GM20431 (cell line): ENCODE measurements around the gene B9D1.

Source experiments
- in situ Hi-C: fragments of 300-500 bp; cut with MseI, MboI; formaldehyde crosslinking; loops from one replicate; pipeline ENCODE4 v1.15.0; 2020; ENCODE audit warnings: low sequenced_read_pairs; ENCODE audit not compliant: unreplicated experiment

Gene B9D1

GRCh38 chr17:19377602-19378415, 15.3 kb upstream of the B9D1 start:
- in situ Hi-C loops, result no loop called here

GRCh38 chr17:19376811-19377210, 14.3 kb upstream of the B9D1 start:
- in situ Hi-C loops, result no loop called here

GRCh38 chr17:19375732-19376131, 13.2 kb upstream of the B9D1 start:
- in situ Hi-C loops, result no loop called here

GRCh38 chr17:19374136-19374535, 11.6 kb upstream of the B9D1 start:
- in situ Hi-C loops, result no loop called here

- in situ Hi-C loops, result no loop called here
Measured at GRCh38 chr17:19372866-19373504, 10.5 kb upstream of the B9D1 start.

GRCh38 chr17:19372439-19372838, 9.9 kb upstream of the B9D1 start:
- in situ Hi-C loops, result no loop called here

GRCh38 chr17:19372011-19372370, 9.5 kb upstream of the B9D1 start:
- in situ Hi-C loops, result no loop called here

- in situ Hi-C loops, result no loop called here
Measured at GRCh38 chr17:19371259-19372010, 8.9 kb upstream of the B9D1 start.

GRCh38 chr17:19370493-19370960, 8.0 kb upstream of the B9D1 start:
- in situ Hi-C loops, result no loop called here

- in situ Hi-C loops, result loop anchor here (10.0 kb wide), 1 partner anchor 85 kb away; no protein-coding TSS in a partner anchor
Measured at GRCh38 chr17:19369846-19370492, 7.4 kb upstream of the B9D1 start.

GRCh38 chr17:19369107-19369778, 6.7 kb upstream of the B9D1 start:
- in situ Hi-C loops, result loop anchor here (10.0 kb wide), 1 partner anchor 86 kb away; no protein-coding TSS in a partner anchor

GRCh38 chr17:19368229-19368628, 5.7 kb upstream of the B9D1 start:
- in situ Hi-C loops, result loop anchor here (10.0 kb wide), 1 partner anchor 87 kb away; no protein-coding TSS in a partner anchor

GRCh38 chr17:19366637-19366972, 4.1 kb upstream of the B9D1 start:
- in situ Hi-C loops, result loop anchor here (10.0 kb wide), 1 partner anchor 88 kb away; no protein-coding TSS in a partner anchor

- in situ Hi-C loops, result loop anchor here (10.0 kb wide), 1 partner anchor 89 kb away; no protein-coding TSS in a partner anchor
Measured at GRCh38 chr17:19365833-19366636, 3.5 kb upstream of the B9D1 start.

- in situ Hi-C loops, result loop anchor here (10.0 kb wide), 1 partner anchor 89 kb away; no protein-coding TSS in a partner anchor
Measured at GRCh38 chr17:19365499-19365817, 2.9 kb upstream of the B9D1 start.

GRCh38 chr17:19364699-19365498, 2.4 kb upstream of the B9D1 start:
- in situ Hi-C loops, result loop anchor here (10.0 kb wide), 1 partner anchor 90 kb away; no protein-coding TSS in a partner anchor

GRCh38 chr17:19363460-19364035, 1.0 kb upstream of the B9D1 start:
- in situ Hi-C loops, result loop anchor here (10.0 kb wide), 1 partner anchor 91 kb away; no protein-coding TSS in a partner anchor

- in situ Hi-C loops, result loop anchor here (10.0 kb wide), 1 partner anchor 92 kb away; no protein-coding TSS in a partner anchor
Measured at GRCh38 chr17:19363114-19363438, 553 bp upstream of the B9D1 start.
